OCI-LY7 (cell line): ENCODE data around the gene USPL1.

ENCODE experiments used
- EZH2phosphoT487 ChIP-seq: fragments of 200-600 bp; sonication (generic); IDR thresholded peaks from 2 replicates; pipeline ENCODE4 v1.6.1; 2018; ENCODE audit warnings: low read depth, borderline replicate concordance, mild to moderate bottlenecking, mixed run types, antibody characterized with exemption, low read length, moderate library complexity, mixed read lengths
- TF ChIP-seq, protein P1 (sequence below): fragments of 200-600 bp; sonication (generic); conservative IDR thresholded peaks from 2 replicates; pipeline ENCODE4 v1.5.1; 2014; ENCODE audit warnings: mild to moderate bottlenecking, antibody characterized with exemption, low read length, moderate library complexity, mixed read lengths

GRCh38 chr13:30697177-30697953 lies 79.6 kb downstream of the USPL1 start:
- TF ChIP-seq, protein P1, sequence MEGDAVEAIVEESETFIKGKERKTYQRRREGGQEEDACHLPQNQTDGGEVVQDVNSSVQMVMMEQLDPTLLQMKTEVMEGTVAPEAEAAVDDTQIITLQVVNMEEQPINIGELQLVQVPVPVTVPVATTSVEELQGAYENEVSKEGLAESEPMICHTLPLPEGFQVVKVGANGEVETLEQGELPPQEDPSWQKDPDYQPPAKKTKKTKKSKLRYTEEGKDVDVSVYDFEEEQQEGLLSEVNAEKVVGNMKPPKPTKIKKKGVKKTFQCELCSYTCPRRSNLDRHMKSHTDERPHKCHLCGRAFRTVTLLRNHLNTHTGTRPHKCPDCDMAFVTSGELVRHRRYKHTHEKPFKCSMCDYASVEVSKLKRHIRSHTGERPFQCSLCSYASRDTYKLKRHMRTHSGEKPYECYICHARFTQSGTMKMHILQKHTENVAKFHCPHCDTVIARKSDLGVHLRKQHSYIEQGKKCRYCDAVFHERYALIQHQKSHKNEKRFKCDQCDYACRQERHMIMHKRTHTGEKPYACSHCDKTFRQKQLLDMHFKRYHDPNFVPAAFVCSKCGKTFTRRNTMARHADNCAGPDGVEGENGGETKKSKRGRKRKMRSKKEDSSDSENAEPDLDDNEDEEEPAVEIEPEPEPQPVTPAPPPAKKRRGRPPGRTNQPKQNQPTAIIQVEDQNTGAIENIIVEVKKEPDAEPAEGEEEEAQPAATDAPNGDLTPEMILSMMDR, result no peak
- no peak for TF ChIP-seq EZH2phosphoT487
